HepG2 (cell line): ENCODE results near the gene TET2. TPM values are rescaled to one million over a fixed set of nuclear protein-coding genes. Genes with fewer than 3 reads are reported as not detected.

Experiments used
- BRCA1 ChIP-seq: sonication (generic); formaldehyde crosslinking; IDR thresholded peaks from 2 replicates; pipeline ENCODE4 v1.4.0; 2020; ENCODE audit warnings: missing genetic modification reagents
- BRF2 ChIP-seq: sonication (generic); formaldehyde crosslinking; IDR thresholded peaks from 2 replicates; pipeline ENCODE4 v1.8.1; 2022; ENCODE audit warnings: mild to moderate bottlenecking, missing genetic modification reagents
- GMEB1 ChIP-seq: sonication (generic); formaldehyde crosslinking; IDR thresholded peaks from 2 replicates; pipeline ENCODE4 v1.5.1; 2020; ENCODE audit warnings: missing genetic modification reagents, mild to moderate bottlenecking, borderline replicate concordance
- POGK ChIP-seq: sonication (generic); formaldehyde crosslinking; conservative IDR thresholded peaks from 2 replicates; pipeline ENCODE4 v1.8.0; 2022; ENCODE audit warnings: mild to moderate bottlenecking, moderate library complexity, missing genetic modification reagents
- RAD51 ChIP-seq: fragments of 450-650 bp; IDR thresholded peaks from 2 replicates; pipeline ENCODE4 v1.6.1; 2016; ENCODE audit warnings: borderline replicate concordance
- RXRA ChIP-seq: sonication (generic); formaldehyde crosslinking; IDR thresholded peaks from 2 replicates; pipeline ENCODE4 v1.5.1; 2020; ENCODE audit warnings: missing genetic modification reagents
- SMARCE1 ChIP-seq: fragments of 450-650 bp; IDR thresholded peaks from 2 replicates; pipeline ENCODE4 v1.6.1; 2017; ENCODE audit warnings: borderline replicate concordance
- SP1 ChIP-seq, 2 experiments: fragments of 450-650 bp in 1 of 2; sonication (generic) in 1 of 2; formaldehyde crosslinking in 1 of 2; IDR thresholded peaks; 2 replicates each; pipeline versions ENCODE4 v1.4.0 to v1.6.1; 2016 to 2020; ENCODE audit warnings: missing genetic modification reagents in 1 of 2
- THYN1 ChIP-seq: sonication (generic); formaldehyde crosslinking; IDR thresholded peaks from 2 replicates; pipeline ENCODE4 v1.8.1; 2023; ENCODE audit warnings: low read depth, mild to moderate bottlenecking, moderate library complexity, missing genetic modification reagents, borderline replicate concordance
- YEATS4 ChIP-seq: sonication (generic); formaldehyde crosslinking; IDR thresholded peaks from 2 replicates; pipeline ENCODE4 v1.4.0; 2020; ENCODE audit warnings: missing genetic modification reagents, borderline replicate concordance
- ZNF251 ChIP-seq: sonication (generic); formaldehyde crosslinking; IDR thresholded peaks from 2 replicates; pipeline ENCODE4 v1.9.0; 2021; ENCODE audit warnings: mild to moderate bottlenecking, missing genetic modification reagents
- ZNF331 ChIP-seq: sonication (generic); formaldehyde crosslinking; IDR thresholded peaks from 2 replicates; pipeline ENCODE4 v1.4.0; 2020; ENCODE audit warnings: missing genetic modification reagents
- ZNF407 ChIP-seq: sonication (generic); formaldehyde crosslinking; IDR thresholded peaks from one replicate; pipeline ENCODE4 v1.5.1; 2020; ENCODE audit warnings: mild to moderate bottlenecking, missing genetic modification reagents; ENCODE audit errors: not compliant biosample characterization
- ZSCAN25 ChIP-seq: sonication (generic); formaldehyde crosslinking; IDR thresholded peaks from 2 replicates; pipeline ENCODE4 v1.8.0; 2022; ENCODE audit warnings: mild to moderate bottlenecking, missing genetic modification reagents
- polyA plus RNA-seq, 8 experiments: library from polyadenylated mRNA; depleted of rRNA in 3 of 8; stranded (reverse) in 7 of 8; unstranded in 1 of 8; fragments of >200 nt; fragmentation: Illumina TruSeq in 4 of 8; extraction: Trizol in 4 of 8; gene quantifications; 2 replicates each; pipeline versions ENCODE4 v1.2.1 to v1.2.3, GENCODE V29; 2011 to 2016; ENCODE audit warnings: low read depth in 4 of 8, missing spikeins in 1 of 8, mixed read lengths in 1 of 8; ENCODE audit not compliant: insufficient read depth in 1 of 8
- total RNA-seq, 5 experiments: library from RNA; depleted of rRNA; stranded (reverse); fragments of >200 nt; fragmentation: Illumina TruSeq; extraction: Trizol; gene quantifications; 2 replicates each; pipeline ENCODE4 v1.2.3, GENCODE V29; 2016; ENCODE audit warnings: low read depth in 1 of 5

The TET2 gene
- total and polyA plus RNA-seq, 2 of the 13 experiments (the other 11 are each of a cell fraction or from before 2014, with no cell fraction given) = 4.7 to 4.8 TPM

GRCh38 chr4:105146276-105147015, at the start of gene TET2 (continued):
- TF ChIP-seq POGK (CRISPR knock-in tag) (no peak; the same call in 1 of the 2 replicates), ZSCAN25 (CRISPR knock-in tag) (no peak), ZNF407 (CRISPR knock-in tag) (no peak), SMARCE1 (no peak), SP1 (IDR thresholded peaks at IDR 0.05) (no peak), SP1 (CRISPR knock-in tag; IDR thresholded peaks at IDR 0.05) (no peak), BRF2 (CRISPR knock-in tag) (no peak), RAD51 (no peak), ZNF331 (CRISPR knock-in tag) (no peak), THYN1 (CRISPR knock-in tag) (no peak), ZNF251 (no peak), YEATS4 (CRISPR knock-in tag) (peak; percentile 71), RXRA (CRISPR knock-in tag) (peak; percentile 36; the same call in 1 of the 2 replicates), GMEB1 (CRISPR knock-in tag) (no peak; the same call in 1 of the 2 replicates), BRCA1 (no peak)
